ENCODE data around the gene EEF1A1.
"Not testable (repeated sequence)": the region's sequence is repeated elsewhere in the genome, so short reads cannot be mapped to it uniquely, and the experiment has no call there.

EEF1A1 gene

GRCh38 chr6:73506246-73506645 lies 14.6 kb downstream of the EEF1A1 start:
- DNase-seq (ENCODE audit: low read depth in 2 of 2), result no peak

- not testable (repeated sequence) for DNase-seq (ENCODE audit: low read depth in 2 of 2)
Measured at GRCh38 chr6:73505705-73506104, 15.1 kb downstream of the EEF1A1 start.

GRCh38 chr6:73505142-73505541 lies 15.7 kb downstream of the EEF1A1 start:
- DNase-seq (ENCODE audit: low read depth in 2 of 2), result no peak

GRCh38 chr6:73504160-73504559 lies 16.7 kb downstream of the EEF1A1 start:
- no peak for DNase-seq (ENCODE audit: low read depth in 2 of 2)

GRCh38 chr6:73503027-73503772 lies 17.6 kb downstream of the EEF1A1 start:
- no peak for DNase-seq (ENCODE audit: low read depth in 2 of 2)

- DNase-seq (ENCODE audit: low read depth in 2 of 2), result no peak
Measured at GRCh38 chr6:73497915-73498314, 22.9 kb downstream of the EEF1A1 start.

GRCh38 chr6:73491377-73491776 lies 29.5 kb downstream of the EEF1A1 start:
- no peak for DNase-seq (ENCODE audit: low read depth in 2 of 2)

GRCh38 chr6:73487473-73487872 lies 33.4 kb downstream of the EEF1A1 start:
- DNase-seq (ENCODE audit: low read depth in 2 of 2), result no peak

- no peak for DNase-seq (ENCODE audit: low read depth in 2 of 2)
Measured at GRCh38 chr6:73484438-73484837, 36.4 kb downstream of the EEF1A1 start.

- no peak for DNase-seq (ENCODE audit: low read depth in 2 of 2)
Measured at GRCh38 chr6:73481969-73482368, 38.9 kb downstream of the EEF1A1 start.

GRCh38 chr6:73477407-73477806 lies 43.4 kb downstream of the EEF1A1 start:
- no peak for DNase-seq (ENCODE audit: low read depth in 2 of 2)

- DNase-seq (ENCODE audit: low read depth in 2 of 2), result no peak
Measured at GRCh38 chr6:73476723-73477122, 44.1 kb downstream of the EEF1A1 start.

- DNase-seq (ENCODE audit: low read depth in 2 of 2), result no peak
Measured at GRCh38 chr6:73471686-73472290, 49.0 kb downstream of the EEF1A1 start.
